Uterus (tissue), 4 donors: Measurements from ENCODE around the gene CBLN3. TPM values are rescaled to one million over a fixed set of nuclear protein-coding genes. Genes with fewer than 3 reads are reported as not detected.

ENCODE experiments used
- DNase-seq, 2 donors: peaks; one replicate each; pipeline ENCODE4 v3.0.0-alpha.2; 2019 to 2020
- H3K27ac ChIP-seq, 2 donors: fragments of 200-600 bp; sonication (generic); 1 replicate in 1 of 2; 2 replicates in 1 of 2; pipeline ENCODE4 v1.5.1; 2016 to 2018
- H3K27me3 ChIP-seq, 2 donors: fragments of 200-600 bp; sonication (generic); one replicate each; pipeline ENCODE4 v1.5.1; 2018 to 2019; ENCODE audit warnings: control low read depth in 1 of 2
- H3K36me3 ChIP-seq, 2 donors: fragments of 200-600 bp; sonication (generic); one replicate each; pipeline ENCODE4 v1.5.1; 2019; ENCODE audit warnings: control low read depth in 1 of 2
- H3K4me1 ChIP-seq, 2 donors: fragments of 200-600 bp; sonication (generic); one replicate each; pipeline ENCODE4 v1.5.1; 2018 to 2019; ENCODE audit warnings: control low read depth in 1 of 2
- H3K4me3 ChIP-seq, 2 donors: fragments of 200-600 bp; sonication (generic); 1 replicate in 1 of 2; 2 replicates in 1 of 2; pipeline ENCODE4 v1.5.1; 2018 to 2019; ENCODE audit warnings: mild to moderate bottlenecking in 1 of 2
- H3K9me3 ChIP-seq, 2 donors: fragments of 200-600 bp; sonication (generic); one replicate each; pipeline ENCODE4 v1.5.1; 2019; ENCODE audit warnings: control low read depth in 1 of 2
- CTCF ChIP-seq, 4 experiments: fragments of 200-600 bp in 2 of 4; fragments of 450-650 bp in 2 of 4; sonication (generic) in 2 of 4; IDR thresholded peaks; one replicate each; pipeline ENCODE4 v1.5.1; 2016 to 2019; ENCODE audit warnings: antibody characterized with exemption in 4 of 4, mild to moderate bottlenecking in 2 of 4, moderate library complexity in 1 of 4
- POLR2A ChIP-seq, 2 donors: fragments of 450-650 bp; IDR thresholded peaks; one replicate each; pipeline ENCODE4 v1.6.1; 2016; ENCODE audit warnings: antibody characterized with exemption in 2 of 2, mild to moderate bottlenecking in 1 of 2, moderate library complexity in 1 of 2
- intact Hi-C: fragments of 100-400 bp; cut with DNase I; formaldehyde crosslinking; loops from one replicate; pipeline ENCODE4 v1.15.1; 2023; ENCODE audit warnings: low total_unique reads
- total RNA-seq, 4 donors: library from RNA; depleted of rRNA in 3 of 4; stranded (reverse); fragments of >200 nt in 3 of 4; gene quantifications; one replicate each; pipeline versions ENCODE4 v1.1.0 to v1.2.4, GENCODE V29; 2014 to 2023
- donor health status: DM: yes; HTN: yes; CAD: no.

The CBLN3 gene
- total RNA-seq, 4 donors from 2014 or later = 1.3 to 3.3 (median 3.2) TPM; not detected in 1

GRCh38 chr14:24422261-24422660, 7.2 kb downstream of the CBLN3 start:
- TF ChIP-seq POLR2A (IDR thresholded peaks at IDR 0.05) (no peak), CTCF (IDR thresholded peaks at IDR 0.05) (no peak)
- H3K36me3 ChIP-seq = no peaks in the 10 kb centered on the region
- intact Hi-C loops = no loop called here
- H3K27ac ChIP-seq = no peak overlapping the region
- no peak overlapping the region for H3K4me3 ChIP-seq
- H3K9me3 ChIP-seq = no peaks in the 10 kb centered on the region
- no peaks in the 10 kb centered on the region for H3K4me1 ChIP-seq
- no peaks in the 10 kb centered on the region for H3K27me3 ChIP-seq
- DNase-seq = no peak

GRCh38 chr14:24418492-24418873, 11.0 kb downstream of the CBLN3 start:
- DNase-seq = no peak
- Histone ChIP-seq H3K36me3 (no peaks in the 10 kb centered on the region), H3K27me3 (no peaks in the 10 kb centered on the region), H3K4me1 (no peaks in the 10 kb centered on the region), H3K9me3 (no peaks in the 10 kb centered on the region), H3K27ac (no peak overlapping the region), H3K4me3 (no peak overlapping the region)
- intact Hi-C loops = no loop called here
- TF ChIP-seq CTCF (IDR thresholded peaks at IDR 0.05) = no peak
- TF ChIP-seq POLR2A (IDR thresholded peaks at IDR 0.05) = no peak

- no peak overlapping the region for H3K4me3 ChIP-seq
- H3K9me3 ChIP-seq = no peaks in the 10 kb centered on the region
- no peaks in the 10 kb centered on the region for H3K36me3 ChIP-seq
- intact Hi-C loops = no loop called here
- H3K27ac ChIP-seq = no peak overlapping the region
- no peak for DNase-seq
- H3K4me1 ChIP-seq = no peaks in the 10 kb centered on the region
- TF ChIP-seq POLR2A (IDR thresholded peaks at IDR 0.05) (no peak), CTCF (IDR thresholded peaks at IDR 0.05) (no peak)
- no peaks in the 10 kb centered on the region for H3K27me3 ChIP-seq
These were observed 11.5 kb downstream of the CBLN3 start for GRCh38 chr14:24417832-24418491.

GRCh38 chr14:24416932-24417619, 12.4 kb downstream of the CBLN3 start:
- DNase-seq = no peak
- H3K9me3 ChIP-seq = no peaks in the 10 kb centered on the region
- H3K27me3 ChIP-seq = no peaks in the 10 kb centered on the region
- no peak overlapping the region for H3K4me3 ChIP-seq
- no peaks in the 10 kb centered on the region for H3K4me1 ChIP-seq
- no peak for TF ChIP-seq POLR2A (IDR thresholded peaks at IDR 0.05)
- no peak for TF ChIP-seq CTCF (IDR thresholded peaks at IDR 0.05)
- no peak overlapping the region for H3K27ac ChIP-seq
- intact Hi-C loops = no loop called here
- H3K36me3 ChIP-seq = no peaks in the 10 kb centered on the region

GRCh38 chr14:24416254-24416931, 13.1 kb downstream of the CBLN3 start:
- no peak overlapping the region for H3K4me3 ChIP-seq
- no peaks in the 10 kb centered on the region for H3K4me1 ChIP-seq
- no peaks in the 10 kb centered on the region for H3K27me3 ChIP-seq
- TF ChIP-seq POLR2A (IDR thresholded peaks at IDR 0.05) = no peak
- TF ChIP-seq CTCF (IDR thresholded peaks at IDR 0.05) = no peak
- H3K9me3 ChIP-seq = no peaks in the 10 kb centered on the region
- no peak overlapping the region for H3K27ac ChIP-seq
- intact Hi-C loops = no loop called here
- no peak for DNase-seq
- H3K36me3 ChIP-seq = no peaks in the 10 kb centered on the region
